Hepatocyte (in vitro differentiated cells): Measurements from ENCODE around the gene BCAR1. TPM values are rescaled to one million over a fixed set of nuclear protein-coding genes. Genes with fewer than 3 reads are reported as not detected.

Source experiments
- DNase-seq: peaks from one replicate; pipeline ENCODE4 v3.0.0-alpha.2; 2016; ENCODE audit warnings: low spot score
- H2AFZ ChIP-seq: fragments of 200-600 bp; sonication (generic); 2 replicates; pipeline ENCODE4 v1.6.0; 2016; ENCODE audit warnings: antibody characterized with exemption, mild to moderate bottlenecking
- H3K27ac ChIP-seq: fragments of 200-600 bp; sonication (generic); 2 replicates; pipeline ENCODE4 v1.5.1; 2016; ENCODE audit warnings: mild to moderate bottlenecking
- H3K27me3 ChIP-seq: fragments of 200-600 bp; sonication (generic); 2 replicates; pipeline ENCODE4 v1.6.1; 2016
- H3K36me3 ChIP-seq: fragments of 200-600 bp; sonication (generic); replicated peaks from 2 replicates; pipeline ENCODE4 v1.5.1; 2016; ENCODE audit warnings: low read depth; ENCODE audit not compliant: insufficient read depth
- H3K4me1 ChIP-seq: fragments of 200-600 bp; sonication (generic); 2 replicates; pipeline ENCODE4 v1.5.1; 2016; ENCODE audit warnings: mild to moderate bottlenecking, moderate library complexity; ENCODE audit not compliant: insufficient read depth
- H3K4me2 ChIP-seq: fragments of 200-600 bp; sonication (generic); 2 replicates; pipeline ENCODE4 v1.6.0; 2016
- H3K4me3 ChIP-seq: fragments of 200-600 bp; sonication (generic); 2 replicates; pipeline ENCODE4 v1.5.1; 2016; ENCODE audit warnings: mild to moderate bottlenecking
- H3K79me2 ChIP-seq: fragments of 200-600 bp; sonication (generic); 2 replicates; pipeline ENCODE4 v1.6.0; 2017; ENCODE audit warnings: mild to moderate bottlenecking
- H3K9me2 ChIP-seq: fragments of 200-600 bp; sonication (generic); replicated peaks from 2 replicates; pipeline ENCODE4 v1.6.0; 2017; ENCODE audit warnings: mild to moderate bottlenecking; ENCODE audit not compliant: insufficient read depth
- H3K9me3 ChIP-seq: fragments of 200-600 bp; sonication (generic); 2 replicates; pipeline ENCODE4 v1.5.1; 2016; ENCODE audit warnings: low read depth, mild to moderate bottlenecking
- H4K20me1 ChIP-seq: fragments of 200-600 bp; sonication (generic); 2 replicates; pipeline ENCODE4 v1.6.0; 2016; ENCODE audit warnings: mild to moderate bottlenecking; ENCODE audit not compliant: insufficient read depth, poor library complexity, severe bottlenecking
- CTCF ChIP-seq: fragments of 200-600 bp; sonication (generic); IDR thresholded peaks from 2 replicates; pipeline ENCODE4 v1.5.1; 2016; ENCODE audit warnings: antibody characterized with exemption, mild to moderate bottlenecking; ENCODE audit not compliant: poor library complexity
- EZH2 ChIP-seq: fragments of 200-600 bp; sonication (generic); IDR thresholded peaks from 2 replicates; pipeline ENCODE4 v1.6.1; 2016; ENCODE audit warnings: antibody characterized with exemption, mild to moderate bottlenecking, borderline replicate concordance
- EZH2phosphoT487 ChIP-seq: fragments of 200-600 bp; sonication (generic); IDR thresholded peaks from one replicate; pipeline ENCODE4 v1.6.1; 2018; ENCODE audit warnings: antibody characterized with exemption, mild to moderate bottlenecking, low read depth, moderate library complexity; ENCODE audit not compliant: unreplicated experiment, severe bottlenecking
- WGBS: methylation state at CpG from one replicate; pipeline ENCODE4 v1.1.6; 2016; ENCODE audit warnings: low lambda C conversion rate; ENCODE audit errors: missing lambda C conversion rate; 5-methylcytosine and 5-hydroxymethylcytosine counted together
- polyA plus RNA-seq: library from polyadenylated mRNA; unstranded; fragments of >200 nt; fragmentation: Nextera tagmentation; extraction: Ambion mirVana; gene quantifications from 2 replicates; pipeline ENCODE4 v1.2.1, GENCODE V29; 2016
- total RNA-seq: library from RNA; depleted of rRNA; stranded (reverse); fragments of >200 nt; gene quantifications from 2 replicates; pipeline ENCODE4 v1.2.3, GENCODE V29; 2014

The BCAR1 gene
- total and polyA plus RNA-seq, 2 experiments from 2014 or later = 77.3 to 112 TPM

- 82% methylated on average over 6 of the region's 6 CpGs for WGBS
- Histone ChIP-seq H3K4me3 (no peak overlapping the region), H3K27me3 (no peaks in the 10 kb centered on the region), H3K79me2 (peaks cover 100% of the 10 kb centered on the region), H2AFZ (no peak overlapping the region), H3K4me2 (no peak overlapping the region), H3K9me2 (no peaks in the 10 kb centered on the region), H3K27ac (no peak overlapping the region), H4K20me1 (peaks cover 98% of the 10 kb centered on the region), H3K9me3 (no peaks in the 10 kb centered on the region), H3K36me3 (no peaks in the 10 kb centered on the region), H3K4me1 (peaks cover 81% of the 10 kb centered on the region)
- DNase-seq = no peak
- TF ChIP-seq EZH2phosphoT487 = no peak
Measured at GRCh38 chr16:75258807-75259141, 7.3 kb upstream of the BCAR1 start.

- H3K79me2 ChIP-seq = peaks cover 100% of the 10 kb centered on the region
- peaks cover 81% of the 10 kb centered on the region for H3K4me1 ChIP-seq
- peak overlapping the region; percentile 70 for H3K4me2 ChIP-seq
- H2AFZ ChIP-seq = no peak overlapping the region
- H3K9me2 ChIP-seq = no peaks in the 10 kb centered on the region
- DNase-seq = no peak
- H3K27me3 ChIP-seq = no peaks in the 10 kb centered on the region
- H3K9me3 ChIP-seq = no peaks in the 10 kb centered on the region
- no peaks in the 10 kb centered on the region for H3K36me3 ChIP-seq
- H4K20me1 ChIP-seq = peaks cover 98% of the 10 kb centered on the region
- no peak for TF ChIP-seq CTCF
- TF ChIP-seq EZH2phosphoT487 = no peak
- no peak for TF ChIP-seq EZH2
- 81% methylated on average over 19 of the region's 21 CpGs for WGBS
- H3K27ac ChIP-seq = no peak overlapping the region
- H3K4me3 ChIP-seq = no peak overlapping the region
Measured at GRCh38 chr16:75257886-75258806, 6.7 kb upstream of the BCAR1 start.

- H3K4me3 ChIP-seq = no peak overlapping the region
- no peak for TF ChIP-seq CTCF
- no peak for TF ChIP-seq EZH2
- TF ChIP-seq EZH2phosphoT487 = no peak
- H2AFZ ChIP-seq = no peak overlapping the region
- peak; percentile 72 for DNase-seq
- H3K4me1 ChIP-seq = peaks cover 81% of the 10 kb centered on the region
- H3K9me2 ChIP-seq = no peaks in the 10 kb centered on the region
- H3K9me3 ChIP-seq = no peaks in the 10 kb centered on the region
- peak overlapping the region; percentile 70 for H3K4me2 ChIP-seq
- no peaks in the 10 kb centered on the region for H3K27me3 ChIP-seq
- peaks cover 99% of the 10 kb centered on the region for H3K79me2 ChIP-seq
- H3K36me3 ChIP-seq = no peaks in the 10 kb centered on the region
- peak overlapping the region; percentile 83 for H3K27ac ChIP-seq
- 51% methylated on average over 10 of the region's 14 CpGs for WGBS
- peaks cover 91% of the 10 kb centered on the region for H4K20me1 ChIP-seq
Measured at GRCh38 chr16:75256696-75257343, 5.4 kb upstream of the BCAR1 start.

GRCh38 chr16:75256059-75256571 lies 4.7 kb upstream of the BCAR1 start:
- Histone ChIP-seq H3K27ac (peak overlapping the region; percentile 83), H3K9me3 (no peaks in the 10 kb centered on the region), H2AFZ (no peak overlapping the region), H3K79me2 (peaks cover 94% of the 10 kb centered on the region), H3K4me2 (peak overlapping the region; percentile 70), H3K4me1 (peaks cover 76% of the 10 kb centered on the region), H3K9me2 (no peaks in the 10 kb centered on the region), H3K4me3 (no peak overlapping the region), H3K36me3 (no peaks in the 10 kb centered on the region), H4K20me1 (peaks cover 85% of the 10 kb centered on the region), H3K27me3 (no peaks in the 10 kb centered on the region)
- TF ChIP-seq EZH2 (no peak), EZH2phosphoT487 (no peak), CTCF (no peak)
- DNase-seq = peak; percentile 24
- WGBS = 85% methylated on average over 11 of the region's 12 CpGs
